GM18505 (cell line): ENCODE data around the gene NPC1L1.

ENCODE experiments used
- ATAC-seq: cut with Tn5 transposase; IDR thresholded peaks from one replicate; pipeline ENCODE4 v1.9.1; 2021; ENCODE audit not compliant: unreplicated experiment
- POLR2A ChIP-seq: IDR thresholded peaks from 4 replicates; pipeline ENCODE4 v1.6.1; 2011; ENCODE audit warnings: borderline replicate concordance; ENCODE audit not compliant: insufficient read depth, insufficient read length; ENCODE audit errors: extremely low read depth

NPC1L1 gene

DNA sequence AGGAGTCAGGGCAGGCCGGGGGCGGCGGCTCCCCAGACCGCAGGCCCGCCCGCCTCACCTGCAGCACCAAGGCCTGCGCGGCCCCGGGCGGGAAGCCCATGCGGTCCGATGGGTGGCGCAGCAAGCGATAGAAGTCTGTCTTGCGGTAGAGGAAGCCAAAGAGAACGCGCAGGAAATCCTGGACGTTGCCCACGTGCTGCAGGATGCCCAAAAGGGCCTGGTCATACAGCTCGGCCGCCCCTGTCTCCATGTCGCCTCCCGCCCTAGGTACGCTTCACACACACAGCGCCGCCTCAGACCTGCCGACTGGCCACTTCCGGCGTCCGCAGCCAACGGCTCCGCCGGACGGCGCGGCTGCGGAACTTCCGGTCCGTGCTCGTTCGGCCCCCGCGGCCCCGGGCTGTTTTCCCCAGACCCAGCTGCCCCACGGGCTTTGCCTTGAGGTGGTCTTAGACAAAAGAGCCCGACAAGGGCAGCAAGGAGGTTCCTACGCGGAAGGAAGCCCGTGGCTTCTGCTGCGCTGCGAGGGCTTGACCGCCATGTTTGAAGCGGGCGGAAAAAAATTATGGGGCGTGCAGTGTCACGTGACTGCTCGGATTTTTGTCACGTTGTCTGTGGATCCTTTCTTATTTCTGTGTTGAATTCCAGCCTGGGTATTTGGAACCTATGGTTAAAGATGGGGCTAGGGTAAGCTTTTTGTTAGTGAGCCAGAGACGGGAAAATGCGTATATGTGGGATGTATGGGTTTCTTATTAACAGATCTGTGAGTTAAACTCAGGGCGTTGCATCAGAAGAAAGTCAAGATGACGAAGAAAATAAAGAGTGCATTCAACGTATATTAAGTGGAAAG lies 50.6 kb downstream of the NPC1L1 start, which contains the start of gene NUDCD3:
Gene NUDCD3 (minus strand): TSS at position 308 of the 850 bp plus-strand sequence. CDS start 58 bp downstream, at position 250.
- ATAC-seq: peak; percentile 90
- TF ChIP-seq POLR2A: peak; percentile 72

DNA sequence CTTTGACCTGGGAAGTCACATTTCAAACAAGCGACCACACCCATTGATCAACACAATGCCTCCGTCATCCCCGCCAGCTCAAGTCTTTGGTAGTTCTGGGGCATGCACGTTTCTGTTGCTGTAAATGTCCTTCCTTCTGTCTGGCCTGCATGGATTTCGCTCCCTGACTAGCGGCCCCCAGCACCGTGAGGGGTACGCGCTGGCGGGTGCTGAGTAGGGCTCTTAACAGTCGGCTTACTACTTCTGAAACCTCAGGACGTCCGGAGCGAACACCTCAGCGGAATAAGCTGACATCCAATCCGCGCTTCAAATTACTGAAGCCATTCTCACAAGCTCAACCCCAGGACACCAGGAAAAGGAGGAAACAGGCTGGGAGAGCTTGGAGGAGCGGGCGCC lies 51.2 kb downstream of the NPC1L1 start:
- no peak for ATAC-seq
- TF ChIP-seq POLR2A: no peak

DNA sequence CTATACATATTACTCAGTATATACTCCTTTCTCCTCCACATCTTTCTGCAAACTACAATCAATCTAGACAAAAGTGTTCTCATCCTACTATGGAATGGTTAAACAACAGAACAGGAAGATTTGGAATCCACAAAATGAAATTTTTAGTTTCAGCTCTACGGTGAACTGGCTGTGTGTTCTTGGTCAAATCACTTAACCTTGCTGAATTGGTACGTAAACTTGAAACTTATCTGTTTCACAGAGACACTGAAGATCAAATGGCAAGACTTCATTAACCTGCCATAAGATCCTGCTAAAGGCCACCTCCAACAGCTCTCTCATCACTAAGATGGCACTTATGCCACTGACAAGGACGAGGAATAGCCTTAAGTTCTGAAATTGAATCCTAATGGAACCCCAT lies 52.2 kb downstream of the NPC1L1 start:
- no peak for ATAC-seq
- TF ChIP-seq POLR2A: no peak

DNA sequence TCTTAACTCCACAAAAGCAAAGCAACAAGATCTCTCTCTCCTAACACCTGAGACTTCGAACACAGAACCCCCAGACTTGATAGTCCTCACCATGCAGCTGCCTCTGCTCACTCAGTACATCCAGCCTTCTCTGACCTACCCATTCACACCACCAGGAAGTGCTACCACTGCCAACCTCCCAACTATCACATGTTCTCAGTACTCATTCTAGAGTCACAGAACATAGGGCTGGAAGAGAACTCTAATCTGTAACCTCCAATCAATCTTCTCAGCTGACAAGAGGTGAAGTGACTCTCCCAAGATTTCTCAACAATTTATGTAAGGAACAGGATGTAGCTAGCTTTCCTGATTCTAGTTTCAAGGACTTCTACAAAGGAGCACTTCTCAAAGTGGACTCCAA lies 54.4 kb downstream of the NPC1L1 start:
- no peak for ATAC-seq

DNA sequence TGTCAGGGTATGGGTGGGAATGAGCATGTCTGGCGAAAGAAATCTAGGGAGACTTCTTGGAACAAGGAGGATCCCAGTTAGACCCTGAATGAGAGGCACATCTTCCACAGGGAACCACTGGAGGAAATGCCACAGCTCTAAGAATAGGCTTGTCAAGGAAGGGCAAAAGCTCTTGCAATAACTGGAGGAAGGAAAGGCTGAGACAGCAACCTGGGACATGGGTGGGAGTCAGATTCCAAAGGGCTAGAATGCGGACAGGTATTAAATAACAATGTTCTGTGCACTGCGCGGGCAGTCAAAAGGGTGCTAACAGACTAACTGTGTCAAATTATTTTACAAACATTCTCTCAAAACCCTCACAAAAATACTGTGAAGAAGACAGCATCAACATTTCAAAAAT lies 55.1 kb downstream of the NPC1L1 start:
- ATAC-seq: no peak
- no peak for TF ChIP-seq POLR2A

More for the DNA sequence above, 54.4 kb downstream of the NPC1L1 start:
- no peak for TF ChIP-seq POLR2A

DNA sequence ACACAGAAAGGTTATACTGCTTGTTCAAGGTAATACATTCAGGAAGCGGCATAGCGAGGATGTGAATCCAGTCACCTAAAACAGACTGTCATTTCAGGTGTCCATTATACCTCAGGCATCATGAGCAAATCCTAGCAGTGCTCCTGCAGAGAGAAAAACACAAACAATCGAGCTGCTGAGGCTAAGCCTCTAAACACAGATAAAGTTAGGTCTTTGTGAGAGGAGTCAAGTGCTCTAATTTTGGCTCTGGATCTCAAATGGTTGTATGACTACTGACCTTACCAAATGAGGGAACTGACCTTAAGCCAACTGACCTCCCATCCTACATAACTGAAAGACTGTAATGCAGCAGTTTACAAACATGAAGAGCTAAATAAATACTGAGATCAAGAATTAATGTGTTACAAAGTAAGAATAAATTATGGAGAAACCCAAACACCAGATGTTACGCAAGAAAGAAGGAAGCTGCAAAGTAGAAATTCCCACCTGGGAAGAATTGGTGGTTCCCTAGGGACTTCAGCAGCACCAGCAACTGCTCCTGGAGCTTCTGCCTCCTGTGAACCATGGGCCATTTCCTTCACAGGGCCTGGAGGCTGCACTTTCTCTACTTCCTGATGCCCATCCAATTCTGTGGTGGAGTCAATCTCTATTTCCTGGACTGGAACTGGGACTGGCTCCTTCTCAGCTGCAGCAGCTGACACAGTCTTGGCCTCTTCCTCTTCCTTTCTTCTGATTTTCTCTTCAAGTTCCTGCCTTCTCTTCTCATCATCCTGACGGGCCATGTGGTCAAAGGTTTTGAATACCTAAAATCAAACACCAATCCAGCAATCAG lies 56.4 kb downstream of the NPC1L1 start:
- ATAC-seq: no peak
- no peak for TF ChIP-seq POLR2A

DNA sequence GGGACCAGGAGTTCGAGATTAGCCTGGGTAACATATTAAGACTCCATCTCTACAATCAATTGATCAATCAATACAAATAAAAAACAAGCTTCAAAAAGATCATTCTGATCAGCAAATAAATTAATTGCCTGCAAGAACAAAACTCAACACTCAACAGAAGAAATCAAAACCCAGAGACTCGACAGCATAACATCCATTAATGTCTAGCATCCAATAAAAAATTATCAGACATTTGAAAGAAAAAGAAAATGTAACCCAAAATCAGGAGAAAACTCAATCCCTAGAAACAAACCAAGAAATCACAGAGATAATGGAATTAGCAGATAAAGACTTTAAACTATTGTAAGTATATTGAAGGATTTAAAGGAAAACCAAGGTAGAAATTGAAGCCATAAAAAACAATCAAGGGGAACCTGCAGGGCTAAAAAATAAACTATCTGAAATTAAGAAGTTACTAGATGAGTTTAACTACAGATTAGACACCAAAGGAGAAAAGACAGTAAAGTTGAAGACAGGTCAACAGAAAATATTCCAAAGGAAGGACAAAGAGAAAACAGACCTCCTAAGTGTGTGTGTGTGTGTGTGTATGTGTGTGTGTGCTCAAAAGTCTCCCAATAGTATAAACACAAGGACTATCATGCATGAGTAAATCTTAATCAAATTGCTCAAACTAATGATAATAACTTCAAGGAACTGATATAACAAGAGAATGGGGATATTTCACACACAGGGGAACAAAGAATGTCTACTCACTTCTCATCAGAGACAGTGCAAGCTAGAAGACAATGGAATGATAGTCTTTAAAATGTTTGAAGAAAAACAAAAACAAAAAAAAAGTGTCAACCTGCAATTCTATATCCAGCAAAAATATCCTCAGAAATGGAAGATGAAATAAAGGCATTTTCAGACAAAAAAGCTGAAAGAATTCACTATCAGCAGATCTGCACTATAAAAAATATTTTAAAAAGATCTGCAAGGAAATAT lies 58.3 kb downstream of the NPC1L1 start:
- TF ChIP-seq POLR2A: no peak
- ATAC-seq: no peak

DNA sequence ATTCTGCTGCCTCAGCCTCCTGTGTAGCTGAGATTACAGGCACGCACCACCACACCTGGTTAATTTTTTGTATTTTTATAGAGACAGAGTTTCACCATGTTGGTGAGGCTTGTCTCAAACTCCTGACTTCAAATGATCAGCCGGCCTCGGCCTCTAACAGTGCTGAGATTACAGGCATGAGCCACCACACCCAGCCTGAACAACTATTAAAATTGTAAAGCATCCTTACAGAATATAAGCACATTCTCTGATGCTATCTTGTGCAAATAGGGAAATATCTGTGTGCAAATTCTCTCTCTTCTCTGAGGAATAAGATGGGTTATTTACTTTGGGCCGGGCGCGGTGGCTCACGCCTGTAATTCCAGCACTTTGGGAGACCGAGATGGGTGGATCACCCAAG lies 63.2 kb downstream of the NPC1L1 start:
- no peak for TF ChIP-seq POLR2A

DNA sequence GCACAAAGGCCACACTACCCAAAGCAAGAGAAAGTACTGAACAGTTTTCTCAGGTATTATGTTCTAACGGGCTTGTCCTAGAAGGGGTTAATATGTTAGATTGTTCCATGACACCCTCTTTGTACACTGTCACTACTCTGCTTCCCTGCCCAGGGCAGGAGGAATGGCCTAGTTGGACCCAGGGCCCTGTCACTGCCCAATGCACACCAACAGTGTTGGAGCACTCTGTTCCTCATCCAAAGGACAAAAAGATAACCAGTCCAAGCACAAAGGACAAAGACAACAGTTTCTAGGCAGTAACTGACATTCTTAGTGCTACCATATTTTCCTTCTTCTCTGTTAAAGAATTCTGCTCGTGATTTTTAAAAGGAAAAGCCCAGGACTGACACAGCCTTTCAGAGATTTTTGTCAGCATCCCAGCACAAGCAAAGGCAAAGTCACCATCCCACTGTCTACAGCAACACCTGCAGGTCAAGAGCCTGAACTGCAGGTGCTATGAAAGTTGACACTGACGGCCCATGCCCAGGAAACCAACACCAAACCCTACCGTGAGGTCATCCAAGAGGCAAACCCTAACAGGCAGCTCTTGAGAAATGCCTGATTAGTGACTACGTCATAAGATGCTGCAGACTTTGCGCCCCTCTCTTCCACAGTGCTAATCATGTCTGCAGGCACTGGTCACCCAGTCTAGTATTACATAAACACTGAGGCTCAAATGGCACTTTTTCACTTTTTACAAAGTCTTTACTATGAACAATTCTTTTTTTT lies 63.9 kb downstream of the NPC1L1 start:
- no peak for ATAC-seq

More for the DNA sequence above, 63.2 kb downstream of the NPC1L1 start:
- no peak for ATAC-seq

DNA sequence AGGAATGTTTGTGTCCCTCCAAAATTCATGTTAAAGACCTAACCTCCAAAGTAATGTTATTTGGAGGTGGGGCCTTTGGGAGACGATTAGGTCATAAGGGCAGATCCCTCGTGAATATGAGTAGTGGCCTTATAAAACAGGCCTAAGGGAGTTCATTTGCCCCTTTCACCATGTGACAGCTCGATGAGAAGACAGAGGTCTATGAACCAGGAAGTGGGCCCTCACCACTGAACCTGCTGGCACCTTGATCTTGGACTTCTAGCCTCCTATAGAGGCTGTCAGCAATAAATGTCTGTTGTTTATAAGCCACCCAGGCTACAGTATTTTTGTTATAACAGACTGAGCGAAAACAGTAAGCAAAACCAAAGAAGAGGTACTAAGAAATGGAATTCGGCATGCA lies 64.8 kb downstream of the NPC1L1 start:
- TF ChIP-seq POLR2A: no peak
- no peak for ATAC-seq

More for the DNA sequence above, 63.9 kb downstream of the NPC1L1 start:
- no peak for TF ChIP-seq POLR2A

DNA sequence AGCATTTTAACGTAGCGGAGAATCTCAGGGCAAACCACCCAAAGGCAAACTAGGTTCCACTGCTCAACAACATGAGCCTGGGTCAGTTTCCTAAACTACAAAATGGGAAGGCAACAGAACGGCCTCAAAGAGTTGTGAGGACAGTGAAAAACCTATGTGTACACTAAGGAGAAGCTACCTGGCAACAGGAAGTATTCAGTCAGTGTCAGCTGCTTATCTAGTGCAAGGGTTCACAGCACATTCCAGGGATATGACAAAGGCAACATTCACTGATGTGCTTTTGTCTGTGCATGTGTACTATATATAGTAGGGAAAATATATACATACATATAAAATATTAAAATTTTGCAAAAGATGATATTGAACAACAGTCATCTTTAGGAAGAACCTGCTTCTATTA lies 67.8 kb downstream of the NPC1L1 start:
- no peak for TF ChIP-seq POLR2A
- no peak for ATAC-seq

DNA sequence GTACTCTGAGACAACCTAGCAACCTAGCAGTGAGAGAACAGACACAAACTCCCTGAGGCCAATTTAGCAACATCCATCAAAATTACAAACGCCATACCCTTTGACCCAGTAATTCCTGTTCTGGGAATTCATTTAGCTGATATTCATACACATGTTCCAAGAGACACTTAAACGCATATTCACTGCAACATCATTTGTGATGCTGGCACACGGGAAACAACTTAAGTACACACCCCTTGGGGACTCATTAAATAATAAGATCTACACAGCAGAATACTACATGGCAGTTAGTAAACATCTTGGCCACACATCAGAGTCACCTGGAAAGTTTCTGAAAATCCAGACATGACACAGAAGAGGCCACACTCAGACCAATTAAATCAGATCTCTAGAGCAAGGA lies 68.3 kb downstream of the NPC1L1 start:
- TF ChIP-seq POLR2A: no peak
- ATAC-seq: no peak
